HEK293 (cell line): ENCODE measurements around the gene WNT7B.

ENCODE experiments used
- SP7 ChIP-seq: fragments of 450-650 bp; formaldehyde crosslinking; IDR thresholded peaks from 2 replicates; pipeline ENCODE4 v1.5.1; 2016; ENCODE audit warnings: missing biosample characterization, missing genetic modification characterization
- ZNF350 ChIP-seq: fragments of 450-650 bp; formaldehyde crosslinking; IDR thresholded peaks from 2 replicates; pipeline ENCODE4 v1.5.0; 2017; ENCODE audit warnings: missing biosample characterization, mild to moderate bottlenecking, missing genetic modification characterization
- ZNF529 ChIP-seq: fragments of 450-650 bp; formaldehyde crosslinking; IDR thresholded peaks from 2 replicates; pipeline ENCODE4 v1.5.1; 2017; ENCODE audit warnings: missing genetic modification characterization, missing biosample characterization; ENCODE audit not compliant: insufficient replicate concordance
- ZNF664 ChIP-seq: fragments of 450-650 bp; formaldehyde crosslinking; IDR thresholded peaks from 2 replicates; pipeline ENCODE4 v1.5.1; 2016; ENCODE audit warnings: missing biosample characterization, missing genetic modification characterization
- ZNF701 ChIP-seq: fragments of 450-650 bp; formaldehyde crosslinking; IDR thresholded peaks from 2 replicates; pipeline ENCODE4 v1.5.1; 2016; ENCODE audit warnings: missing biosample characterization, missing genetic modification characterization
- ZNF837 ChIP-seq: fragments of 450-650 bp; formaldehyde crosslinking; IDR thresholded peaks from 2 replicates; pipeline ENCODE4 v1.5.1; 2016; ENCODE audit warnings: missing biosample characterization, missing genetic modification characterization
- ZSCAN30 ChIP-seq: fragments of 450-650 bp; IDR thresholded peaks from 2 replicates; pipeline ENCODE4 v1.5.1; 2018; ENCODE audit warnings: missing biosample characterization, mild to moderate bottlenecking, missing genetic modification characterization, moderate library complexity
- TF ChIP-seq, protein P1 (sequence below): fragments of 450-650 bp; formaldehyde crosslinking; IDR thresholded peaks from 2 replicates; pipeline ENCODE4 v1.5.1; 2016; ENCODE audit warnings: missing biosample characterization, missing genetic modification characterization
- TF ChIP-seq, protein P2 (sequence below): fragments of 450-650 bp; formaldehyde crosslinking; IDR thresholded peaks from 2 replicates; pipeline ENCODE4 v1.5.1; 2016; ENCODE audit warnings: missing biosample characterization, missing genetic modification characterization
- TF ChIP-seq, protein P3 (sequence below): fragments of 450-650 bp; formaldehyde crosslinking; IDR thresholded peaks from 2 replicates; pipeline ENCODE4 v1.5.1; 2016; ENCODE audit warnings: missing biosample characterization, missing genetic modification characterization

DNA sequence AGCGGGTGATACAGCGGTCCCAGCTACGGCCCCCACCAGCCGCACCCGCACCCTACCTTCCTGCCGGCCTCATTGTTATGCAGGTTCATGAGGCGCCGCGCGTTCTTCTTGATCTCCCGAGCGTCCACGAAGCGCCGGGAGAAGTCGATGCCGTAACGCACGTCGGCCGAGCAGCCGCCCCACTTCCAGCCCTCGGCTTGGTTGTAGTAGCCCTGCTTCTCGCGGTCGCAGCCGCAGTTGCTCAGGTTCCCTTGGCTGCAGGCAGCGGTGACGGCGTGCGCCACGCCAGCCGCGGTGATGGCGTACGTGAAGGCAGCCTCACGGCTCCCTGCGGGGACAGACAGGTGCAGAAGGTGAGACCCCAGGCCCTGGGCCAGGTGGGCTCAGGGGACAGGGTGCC lies 45.9 kb downstream of the WNT7B start:
- TF ChIP-seq ZNF350 (tag by site-specific recombination), result no peak
- TF ChIP-seq, protein P1, sequence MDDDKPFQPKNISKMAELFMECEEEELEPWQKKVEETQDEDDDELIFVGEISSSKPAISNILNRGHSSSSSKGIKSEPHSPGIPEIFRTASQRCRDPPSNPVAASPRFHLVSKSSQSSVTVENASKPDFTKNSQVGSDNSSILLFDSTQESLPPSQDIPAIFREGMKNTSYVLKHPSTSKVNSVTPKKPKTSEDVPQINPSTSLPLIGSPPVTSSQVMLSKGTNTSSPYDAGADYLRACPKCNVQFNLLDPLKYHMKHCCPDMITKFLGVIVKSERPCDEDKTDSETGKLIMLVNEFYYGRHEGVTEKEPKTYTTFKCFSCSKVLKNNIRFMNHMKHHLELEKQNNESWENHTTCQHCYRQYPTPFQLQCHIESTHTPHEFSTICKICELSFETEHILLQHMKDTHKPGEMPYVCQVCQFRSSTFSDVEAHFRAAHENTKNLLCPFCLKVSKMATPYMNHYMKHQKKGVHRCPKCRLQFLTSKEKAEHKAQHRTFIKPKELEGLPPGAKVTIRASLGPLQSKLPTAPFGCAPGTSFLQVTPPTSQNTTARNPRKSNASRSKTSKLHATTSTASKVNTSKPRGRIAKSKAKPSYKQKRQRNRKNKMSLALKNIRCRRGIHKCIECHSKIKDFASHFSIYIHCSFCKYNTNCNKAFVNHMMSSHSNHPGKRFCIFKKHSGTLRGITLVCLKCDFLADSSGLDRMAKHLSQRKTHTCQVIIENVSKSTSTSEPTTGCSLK, result no peak
- no peak for TF ChIP-seq ZNF664
- TF ChIP-seq, protein P2, sequence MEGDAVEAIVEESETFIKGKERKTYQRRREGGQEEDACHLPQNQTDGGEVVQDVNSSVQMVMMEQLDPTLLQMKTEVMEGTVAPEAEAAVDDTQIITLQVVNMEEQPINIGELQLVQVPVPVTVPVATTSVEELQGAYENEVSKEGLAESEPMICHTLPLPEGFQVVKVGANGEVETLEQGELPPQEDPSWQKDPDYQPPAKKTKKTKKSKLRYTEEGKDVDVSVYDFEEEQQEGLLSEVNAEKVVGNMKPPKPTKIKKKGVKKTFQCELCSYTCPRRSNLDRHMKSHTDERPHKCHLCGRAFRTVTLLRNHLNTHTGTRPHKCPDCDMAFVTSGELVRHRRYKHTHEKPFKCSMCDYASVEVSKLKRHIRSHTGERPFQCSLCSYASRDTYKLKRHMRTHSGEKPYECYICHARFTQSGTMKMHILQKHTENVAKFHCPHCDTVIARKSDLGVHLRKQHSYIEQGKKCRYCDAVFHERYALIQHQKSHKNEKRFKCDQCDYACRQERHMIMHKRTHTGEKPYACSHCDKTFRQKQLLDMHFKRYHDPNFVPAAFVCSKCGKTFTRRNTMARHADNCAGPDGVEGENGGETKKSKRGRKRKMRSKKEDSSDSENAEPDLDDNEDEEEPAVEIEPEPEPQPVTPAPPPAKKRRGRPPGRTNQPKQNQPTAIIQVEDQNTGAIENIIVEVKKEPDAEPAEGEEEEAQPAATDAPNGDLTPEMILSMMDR, result no peak
- TF ChIP-seq ZNF701 (tag by site-specific recombination), result no peak
- TF ChIP-seq, protein P3, sequence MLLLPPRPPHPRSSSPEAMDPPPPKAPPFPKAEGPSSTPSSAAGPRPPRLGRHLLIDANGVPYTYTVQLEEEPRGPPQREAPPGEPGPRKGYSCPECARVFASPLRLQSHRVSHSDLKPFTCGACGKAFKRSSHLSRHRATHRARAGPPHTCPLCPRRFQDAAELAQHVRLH (tag by site-specific recombination), result no peak
- TF ChIP-seq ZNF837 (tag by site-specific recombination), result no peak
- TF ChIP-seq SP7 (tag by site-specific recombination), result no peak
- TF ChIP-seq ZNF529 (tag by site-specific recombination), result no peak
- TF ChIP-seq ZSCAN30 (tag by site-specific recombination), result no peak
